ENCODE data around the gene ADGRG1.

ADGRG1 gene

DNA sequence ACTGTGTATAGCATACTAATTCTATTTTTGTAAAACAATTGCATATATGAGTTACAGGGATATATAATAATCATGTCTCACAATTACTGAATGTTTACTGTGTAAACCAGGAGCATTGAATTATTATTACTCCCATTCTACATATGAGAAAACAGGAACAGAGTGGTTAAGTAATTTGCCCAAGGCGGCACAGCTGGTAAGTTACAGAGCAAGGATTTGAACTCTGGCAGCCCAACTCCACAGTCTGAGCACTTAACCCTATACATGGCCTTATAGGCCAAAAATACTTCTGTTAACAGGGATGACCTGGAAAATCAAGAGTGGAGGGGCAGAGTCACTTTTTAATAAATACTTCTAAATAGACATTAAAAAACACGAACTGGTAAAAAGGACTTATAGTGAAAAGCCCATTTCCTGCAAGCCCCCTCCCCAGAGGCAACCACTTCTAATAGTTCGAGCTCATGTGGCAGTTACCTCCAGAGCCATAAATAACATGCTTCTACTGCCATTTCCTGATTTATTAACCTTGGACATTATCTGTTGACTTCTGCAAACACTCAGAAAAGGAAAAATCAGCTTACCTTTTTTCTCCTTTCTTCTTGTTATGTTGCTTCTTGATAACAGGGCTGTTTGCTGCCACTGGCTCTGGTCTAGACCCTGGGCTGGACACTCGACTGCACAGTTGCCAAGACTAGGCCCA is 22.1 kb upstream of the ADGRG1 start:
- DNase-seq = no peak

DNA sequence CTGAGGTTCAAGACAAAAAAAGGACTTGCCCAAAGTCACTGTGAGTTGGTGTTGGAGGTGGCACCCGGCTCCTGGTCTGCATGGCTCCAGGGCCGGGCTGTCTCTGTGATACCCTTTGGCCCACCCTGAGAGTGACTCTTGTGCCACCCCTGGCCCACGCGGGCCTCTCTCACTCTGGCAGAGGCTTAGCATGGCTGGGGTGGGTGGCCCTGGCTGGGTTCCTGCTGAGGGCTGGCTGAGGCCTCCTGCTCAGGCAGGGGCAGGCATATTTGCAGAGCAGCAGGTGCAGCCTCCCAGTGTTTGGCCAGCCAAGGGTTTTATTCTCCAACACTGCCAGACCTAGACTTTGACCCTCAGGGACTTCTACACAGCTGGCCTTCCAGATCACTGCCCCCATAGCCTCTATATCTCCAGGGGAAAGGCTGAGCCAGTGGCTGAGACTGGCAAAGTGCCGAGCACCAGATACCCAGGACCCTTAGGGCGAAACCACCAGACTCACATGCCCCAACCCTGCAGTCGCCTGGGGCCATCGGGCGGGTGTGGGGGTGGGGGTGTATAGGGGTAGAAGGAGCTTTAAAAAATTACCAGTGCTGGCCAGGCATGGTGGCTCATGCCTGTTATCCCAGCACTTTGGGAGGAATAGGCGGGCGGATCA is 21.5 kb upstream of the ADGRG1 start:
- no peak for DNase-seq

DNA sequence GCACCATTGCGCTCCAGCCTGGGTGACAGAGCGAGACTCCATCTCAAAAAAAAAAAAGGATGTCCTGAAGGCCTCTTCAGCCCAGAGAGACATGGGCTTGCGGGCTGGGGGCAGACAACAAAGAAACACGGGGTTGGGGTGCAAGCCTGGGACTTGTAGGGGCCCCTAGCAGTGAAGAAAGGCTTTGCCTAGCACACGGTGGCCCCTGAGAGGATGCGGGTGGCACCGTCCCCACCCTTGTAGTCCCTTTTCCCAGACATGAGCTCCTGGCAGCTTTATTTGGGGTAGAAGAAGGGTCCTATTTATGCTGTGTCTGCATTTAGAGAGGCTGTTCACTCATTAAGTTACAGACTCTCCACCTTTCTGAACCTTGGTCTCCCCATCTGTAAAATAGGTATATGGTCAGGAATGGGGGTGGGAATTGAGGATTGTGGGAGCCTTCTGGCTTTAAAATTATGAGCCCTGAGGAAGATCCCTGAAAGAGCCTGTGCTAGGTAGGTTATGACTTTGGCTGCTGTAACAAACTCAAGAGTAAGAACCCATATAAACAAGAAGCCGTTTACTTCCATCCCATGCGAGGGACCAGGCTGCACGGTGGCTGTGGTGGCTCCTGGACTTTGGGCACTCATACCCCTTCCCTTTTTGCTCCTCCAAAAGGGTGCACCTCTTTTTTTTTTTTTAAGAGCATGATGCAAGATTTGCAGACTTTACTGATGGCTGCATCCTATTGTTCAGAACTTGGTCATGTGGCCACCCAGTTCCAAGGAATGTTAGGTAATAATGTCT is 20.6 kb upstream of the ADGRG1 start:
- no peak for DNase-seq

DNA sequence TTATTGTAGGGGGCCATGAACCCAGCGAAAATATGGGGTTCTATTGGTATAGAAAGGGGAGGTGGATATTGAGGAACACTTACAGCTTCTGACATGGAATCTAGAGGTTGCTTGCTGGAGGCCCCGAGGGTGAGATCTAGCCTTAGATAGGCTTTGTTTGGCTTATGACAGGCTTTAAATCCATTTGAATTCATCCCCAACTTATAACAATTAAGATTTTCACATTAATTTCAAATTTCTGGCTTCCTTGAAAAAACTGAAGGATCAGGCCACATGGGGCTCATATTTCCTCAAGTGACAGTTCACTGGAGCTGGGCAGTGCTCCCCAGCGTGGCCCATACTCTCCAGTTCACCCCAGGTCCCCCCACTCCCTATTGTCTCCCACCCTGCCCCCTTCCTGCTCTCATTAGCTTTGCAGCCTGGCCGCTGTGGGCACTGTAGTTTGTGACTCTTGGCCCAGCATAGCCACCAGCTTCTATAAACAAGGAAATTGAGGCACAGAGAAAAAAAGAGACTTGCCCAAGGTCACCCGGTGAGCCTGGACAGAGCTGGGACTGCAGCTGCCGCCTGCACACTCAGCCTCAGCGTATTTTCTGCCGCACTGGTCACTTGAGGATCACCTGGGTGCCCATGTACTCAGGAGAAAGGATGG is 19.8 kb upstream of the ADGRG1 start:
- no peak for DNase-seq

DNA sequence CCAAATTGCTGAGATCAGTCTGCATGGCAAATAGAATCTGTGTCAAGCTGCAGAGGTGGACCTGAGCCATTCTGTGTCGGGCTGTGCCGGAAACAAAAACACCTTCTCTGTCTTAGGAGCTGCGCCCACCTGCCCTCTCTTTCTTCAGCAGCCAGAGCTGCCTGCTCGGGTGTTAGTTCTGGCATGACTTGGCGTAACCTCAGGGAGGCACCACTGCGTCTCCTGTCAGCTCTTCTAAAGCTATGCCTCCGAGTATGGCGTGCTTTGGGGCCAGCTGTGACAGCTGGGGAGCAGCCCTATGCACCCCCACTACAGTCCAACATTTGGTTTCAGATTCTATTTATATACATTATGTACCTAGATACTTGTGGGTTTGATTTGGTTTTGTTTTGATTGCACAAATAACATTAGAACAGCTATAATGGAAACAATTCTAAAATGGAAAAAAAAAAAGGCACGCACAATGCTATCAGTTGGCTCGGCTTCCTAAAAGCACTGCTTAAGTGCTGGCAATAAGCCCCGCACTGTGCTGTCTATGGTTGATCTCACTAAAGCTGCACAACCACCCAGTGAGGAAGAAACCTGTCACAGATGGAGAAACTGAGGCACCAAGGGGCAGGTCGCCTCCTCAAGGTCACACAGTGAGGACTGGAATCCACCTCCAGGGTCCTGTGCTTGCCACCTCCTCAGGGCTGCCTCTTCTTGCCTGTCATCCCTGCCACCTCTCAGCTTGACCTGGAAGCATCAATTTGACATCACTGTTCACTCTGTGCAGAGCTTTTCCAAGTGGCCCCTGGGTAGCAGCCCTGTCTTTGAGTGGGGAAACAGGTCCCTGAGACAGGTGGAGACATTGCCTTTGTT is 18.7 kb upstream of the ADGRG1 start:
- DNase-seq = peak; percentile 42

DNA sequence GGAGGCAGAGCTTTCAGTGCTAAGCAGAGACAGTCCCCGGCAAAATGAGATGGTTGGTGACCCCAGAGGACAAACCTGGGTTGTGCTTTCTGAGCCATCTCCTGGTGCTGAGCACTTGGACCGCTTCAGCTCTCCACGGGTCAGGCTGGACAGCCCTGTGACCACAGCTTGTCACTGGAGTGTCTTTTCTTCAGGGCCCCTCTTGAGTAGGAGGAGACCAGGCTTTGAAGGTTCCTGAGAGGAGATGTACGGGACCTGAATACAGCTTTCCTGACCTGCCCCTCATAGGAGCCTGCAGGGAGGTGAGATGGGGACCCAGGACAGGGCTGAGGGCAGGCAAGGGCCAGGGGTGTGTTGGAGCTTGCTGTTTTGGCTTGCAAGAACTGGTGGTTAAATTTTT is 17.8 kb upstream of the ADGRG1 start:
- peak; percentile 30 for DNase-seq

DNA sequence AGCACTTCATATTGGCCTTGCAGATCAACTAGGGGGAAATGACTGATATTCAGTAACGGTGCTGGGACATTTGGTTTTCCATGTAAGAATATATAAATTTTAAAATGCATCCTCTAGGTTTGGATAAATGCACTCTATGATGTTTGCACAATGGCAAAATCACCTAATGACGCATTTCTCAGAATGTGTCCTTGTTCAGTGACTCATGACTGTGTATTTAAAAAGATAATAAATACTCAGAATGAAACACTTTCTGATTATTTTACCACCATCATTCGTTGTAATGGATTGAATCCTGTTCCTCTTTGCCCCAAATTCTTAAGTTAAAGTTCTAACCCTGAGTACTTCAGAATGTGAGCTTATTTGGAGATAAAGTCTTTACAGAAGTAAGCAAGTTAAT is 17.2 kb upstream of the ADGRG1 start:
- no peak for DNase-seq

DNA sequence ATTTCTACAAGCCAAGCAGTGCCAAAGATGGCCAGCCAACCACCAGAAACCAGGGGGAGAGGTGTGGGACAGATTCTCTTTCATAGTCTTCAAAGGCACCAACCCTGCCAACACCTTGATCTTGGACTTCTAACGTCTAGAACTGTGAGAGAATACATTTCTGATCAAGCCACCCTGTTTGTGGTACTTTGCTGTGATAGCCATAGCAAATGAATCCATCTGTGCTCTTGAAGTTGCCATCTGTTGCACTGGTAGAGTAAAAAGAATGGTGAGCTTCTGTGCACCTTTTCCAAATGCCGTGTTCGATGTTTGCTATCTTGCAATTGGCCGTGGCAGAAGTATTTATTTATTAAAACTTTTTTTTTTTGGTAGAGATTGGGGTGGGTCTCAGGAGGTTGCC is 16.7 kb upstream of the ADGRG1 start:
- DNase-seq = peak; percentile 10

DNA sequence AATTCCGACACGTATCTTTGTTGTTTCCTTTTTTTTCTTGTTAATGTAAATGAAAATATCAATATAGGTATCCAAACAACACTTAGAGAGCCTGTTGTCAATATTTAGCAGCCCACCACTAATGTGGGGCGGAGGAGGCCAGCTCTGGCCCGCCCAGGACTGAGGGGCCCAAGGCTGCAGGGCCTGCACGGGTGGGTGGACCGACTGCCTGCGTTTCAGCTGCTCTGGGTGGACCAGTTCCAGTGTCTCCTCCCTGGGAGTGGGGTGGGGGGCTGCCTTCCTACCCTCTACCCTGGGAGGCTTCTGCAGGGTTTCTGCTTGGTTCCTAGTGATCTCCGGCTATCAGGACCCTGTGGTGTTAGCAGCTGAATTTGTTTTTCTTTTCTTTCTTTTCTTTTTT is 15.9 kb upstream of the ADGRG1 start:
- peak; percentile 33 for DNase-seq

DNA sequence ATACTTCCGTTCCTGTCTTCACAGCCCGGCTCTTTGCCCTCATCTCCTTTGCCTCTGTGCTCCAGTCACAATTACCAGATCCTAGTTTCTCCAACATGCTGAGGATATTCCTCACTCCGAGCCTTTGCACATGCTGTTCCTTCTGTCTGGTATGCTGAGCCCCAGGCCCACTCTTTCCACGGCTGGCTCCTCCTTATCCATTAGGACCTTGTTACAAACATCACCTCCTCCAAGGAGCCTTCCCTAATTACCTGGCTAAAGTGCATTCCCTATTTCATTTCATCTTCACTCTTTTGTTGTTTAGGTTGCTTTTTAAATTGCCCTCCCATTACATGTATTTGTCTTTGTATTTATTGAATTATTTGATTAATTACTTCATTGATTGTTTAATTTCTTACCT is 14.9 kb upstream of the ADGRG1 start:
- no peak for DNase-seq

DNA sequence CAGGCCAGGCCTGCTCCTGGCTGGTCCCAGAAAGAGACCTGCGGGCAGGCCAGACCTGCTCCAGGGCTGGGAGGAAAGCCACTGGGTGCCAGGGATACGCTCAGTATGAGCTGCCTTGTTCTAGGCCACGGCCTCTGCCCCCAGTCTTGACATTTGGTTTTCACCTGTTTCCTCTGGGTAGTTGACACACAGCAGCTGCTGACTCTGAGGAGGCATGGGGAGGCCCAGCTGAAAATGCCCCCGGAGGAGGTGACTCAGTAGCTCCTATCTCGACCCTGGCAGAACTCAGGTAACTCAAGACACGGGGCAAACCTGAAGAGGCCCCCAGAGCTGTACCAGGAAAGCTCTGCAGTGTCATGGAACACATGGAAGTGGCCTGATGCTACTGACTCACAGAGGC is 13.9 kb upstream of the ADGRG1 start:
- peak; percentile 30 for DNase-seq

DNA sequence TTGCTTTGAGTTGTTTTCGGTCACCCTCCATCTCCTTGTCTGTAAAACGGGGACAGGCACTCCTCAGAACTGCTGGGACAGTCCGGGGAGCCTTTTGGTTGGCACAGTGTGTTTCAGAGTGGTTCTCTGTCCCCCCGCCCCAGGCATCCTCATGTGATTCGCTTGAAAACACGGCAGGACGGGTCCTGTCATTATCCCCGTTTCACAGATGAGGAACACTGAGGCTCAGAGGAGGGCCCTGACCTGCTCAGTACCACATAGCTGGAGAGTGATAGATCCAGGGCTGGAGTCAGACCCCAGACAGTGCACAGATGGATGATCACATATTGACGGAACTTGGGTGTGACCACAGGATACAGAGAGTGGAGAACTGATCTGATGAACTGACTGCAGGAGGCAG is 13.5 kb upstream of the ADGRG1 start:
- no peak for DNase-seq

DNA sequence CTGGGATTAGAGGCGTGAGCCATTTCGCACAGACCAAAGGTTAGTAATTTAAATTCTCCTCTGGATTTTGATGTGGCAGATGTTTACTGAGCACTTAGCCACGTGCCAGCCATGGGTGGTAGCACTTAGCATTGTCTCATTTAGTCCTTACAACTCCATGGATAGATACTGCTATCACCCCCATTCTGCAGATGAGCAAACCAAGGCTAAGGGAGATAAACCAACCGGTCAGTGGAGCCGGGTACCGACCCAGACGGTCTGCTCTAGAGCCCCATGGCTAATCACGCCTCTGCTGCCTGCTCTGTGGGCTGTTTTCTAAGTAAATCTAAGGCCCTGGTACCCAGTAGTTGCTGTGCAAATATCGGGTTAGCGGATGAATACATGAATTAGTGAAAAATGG is 12.6 kb upstream of the ADGRG1 start:
- peak; percentile 30 for DNase-seq

DNA sequence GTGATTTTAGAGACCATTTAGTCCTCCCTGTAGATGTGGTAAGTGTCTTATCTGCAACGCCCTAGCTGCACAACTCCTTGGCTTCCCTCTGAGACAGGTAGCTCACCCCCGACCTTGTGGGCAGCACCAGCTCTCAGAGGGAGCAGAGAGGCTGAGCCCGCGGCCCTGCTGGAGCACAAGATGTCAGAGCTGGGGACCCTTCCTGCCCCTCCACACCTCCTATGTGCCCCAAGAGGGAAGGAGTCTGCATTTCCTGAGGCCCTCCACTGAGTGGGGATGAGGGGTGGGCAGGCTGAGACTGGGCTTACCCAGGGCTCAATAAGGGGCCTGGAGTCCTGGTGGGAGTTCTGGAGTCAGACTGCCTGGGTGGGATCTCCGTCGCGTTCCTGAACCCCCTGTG is 12.2 kb upstream of the ADGRG1 start:
- peak; percentile 16 for DNase-seq

DNA sequence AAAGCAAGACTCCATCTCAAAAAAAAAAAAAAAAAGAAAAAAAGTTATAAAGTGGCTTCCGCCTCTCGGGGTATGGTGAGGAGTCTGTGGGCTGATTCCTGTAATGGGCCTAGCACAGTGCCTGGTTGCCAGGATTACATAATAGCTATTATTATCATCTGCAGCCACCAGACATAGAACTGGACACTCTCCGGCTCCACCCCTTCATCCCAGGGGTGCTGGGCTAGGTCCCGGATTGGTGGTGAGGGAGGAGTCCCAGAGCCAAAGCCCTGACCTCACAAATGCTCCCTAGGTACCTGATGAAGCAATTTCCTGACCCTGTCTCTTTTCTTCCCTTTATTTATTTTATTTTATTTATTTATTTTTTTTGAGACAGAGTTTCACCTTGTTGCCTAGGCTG is 11.6 kb upstream of the ADGRG1 start:
- DNase-seq = peak; percentile 20

DNA sequence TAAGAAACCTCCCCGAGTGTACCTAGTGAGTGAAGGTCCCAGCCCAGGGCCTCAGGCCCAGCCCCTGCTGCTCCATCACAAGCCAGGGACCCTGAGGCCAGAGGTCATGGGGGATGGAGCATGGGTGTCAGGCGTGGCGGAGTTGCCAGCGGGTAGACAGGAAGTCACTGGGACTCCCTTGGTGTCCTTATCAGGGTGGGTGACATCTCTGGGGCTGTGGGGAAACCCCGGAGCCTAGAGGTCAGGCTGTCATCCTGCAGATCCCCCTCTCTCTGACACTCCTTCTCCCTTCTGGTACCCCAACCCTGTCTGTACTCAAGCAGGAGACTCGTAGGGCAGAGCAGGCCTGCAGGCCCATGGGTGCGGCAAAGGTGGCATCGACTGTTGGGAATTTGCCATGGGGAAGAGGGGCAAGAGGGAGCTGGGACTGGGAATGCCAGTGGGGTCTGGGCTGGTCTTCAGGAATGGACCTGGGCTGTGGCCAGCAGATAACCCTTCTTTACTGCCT is 10.8 kb upstream of the ADGRG1 start:
- peak; percentile 23 for DNase-seq

DNA sequence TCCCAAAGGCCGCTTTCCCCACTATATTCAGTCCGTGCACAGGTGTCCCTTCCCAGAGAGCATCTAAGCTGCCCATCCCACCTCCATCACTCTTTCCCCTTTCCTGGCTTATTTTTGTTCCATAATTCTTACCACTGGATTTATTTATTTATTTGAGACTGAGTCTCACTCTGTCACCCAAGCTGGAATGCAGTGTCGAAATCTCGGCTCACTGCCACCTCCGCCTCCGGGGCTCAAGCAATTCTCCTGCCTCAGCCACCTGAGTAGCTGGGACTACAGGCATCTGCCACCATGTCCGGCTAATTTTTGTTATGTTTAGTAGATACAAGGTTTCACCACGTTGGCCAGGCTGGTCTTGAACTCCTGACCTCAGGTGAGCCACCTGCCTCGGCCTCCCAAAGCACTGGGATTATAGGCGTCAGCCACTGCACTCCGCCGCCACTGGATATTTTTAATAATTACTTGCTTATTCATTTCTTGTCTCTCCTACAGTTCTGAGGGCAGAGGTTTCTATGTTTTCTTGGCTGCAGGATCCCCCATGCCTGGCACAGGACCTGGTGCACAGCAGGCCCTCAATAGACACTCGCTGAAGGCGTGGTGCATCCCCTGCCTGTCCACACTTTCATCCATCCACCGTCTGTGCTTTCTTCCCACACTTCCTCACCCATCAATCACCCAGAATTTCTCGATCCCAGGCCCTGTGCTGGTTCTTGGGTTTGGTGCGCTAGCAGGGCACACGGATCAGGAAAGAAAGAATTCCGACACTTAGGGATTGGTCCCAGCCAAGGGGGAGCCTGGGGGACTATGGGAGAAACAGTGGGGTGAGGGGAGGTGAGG is 9.9 kb upstream of the ADGRG1 start:
- DNase-seq = peak; percentile 22

DNA sequence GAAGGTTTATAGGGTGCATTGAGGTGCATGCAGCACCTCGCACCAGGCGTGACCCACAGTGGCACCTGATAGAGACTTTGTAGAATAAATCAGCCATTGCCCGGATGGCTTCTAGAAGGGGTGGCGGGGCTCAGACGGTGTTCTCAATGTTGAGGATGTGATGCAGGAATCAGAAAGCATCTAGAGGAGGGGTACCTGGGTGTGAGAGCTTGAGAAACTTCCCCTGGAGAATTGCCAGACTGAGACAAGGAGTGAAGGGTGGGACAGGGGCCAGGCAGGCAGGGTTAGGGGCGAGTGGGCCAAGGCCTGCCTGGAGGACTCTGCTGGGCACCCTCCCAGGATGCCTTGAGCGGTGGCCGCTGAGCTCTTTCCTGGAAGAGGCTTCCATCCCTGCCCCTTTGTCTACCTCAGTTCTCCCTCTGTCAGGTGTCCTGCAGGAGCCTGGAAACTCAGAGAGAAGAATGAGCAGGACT is 9.3 kb upstream of the ADGRG1 start:
- peak; percentile 20 for DNase-seq

DNA sequence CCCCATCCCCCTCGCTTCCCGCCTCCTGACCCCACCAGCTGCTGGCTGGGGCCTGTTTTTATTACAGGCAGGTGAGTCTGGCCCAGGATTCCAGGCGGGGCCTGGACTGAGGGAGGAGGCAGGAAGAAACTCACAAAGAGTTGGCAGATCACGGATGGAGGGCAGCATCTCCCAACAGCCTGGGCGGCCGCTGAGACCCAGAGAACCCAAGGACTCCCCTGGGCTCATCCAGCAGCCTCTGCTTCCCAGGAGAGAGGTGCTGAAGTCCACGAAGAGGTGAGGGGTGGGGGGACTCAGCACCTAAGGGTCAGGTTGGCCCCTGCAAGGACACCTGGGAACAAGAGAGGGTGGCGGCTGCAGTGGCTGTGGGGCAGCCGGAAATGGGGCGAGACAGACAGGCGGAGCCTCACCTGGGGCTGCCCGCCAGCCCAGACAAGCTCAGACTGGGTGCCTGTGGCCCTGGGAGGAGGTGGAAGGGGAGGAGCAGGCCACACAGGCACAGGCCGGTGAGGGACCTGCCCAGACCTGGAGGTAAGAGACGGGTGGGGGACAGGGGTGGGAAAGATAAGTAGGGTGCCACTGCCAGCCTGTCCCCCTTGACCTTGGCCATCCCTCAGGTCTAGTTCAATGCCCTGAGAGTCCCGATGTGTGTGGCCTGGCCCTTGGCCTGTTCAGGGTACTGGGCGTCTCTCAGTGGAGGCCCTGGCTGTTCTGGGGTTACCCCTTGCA is 8.7 kb upstream of the ADGRG1 start:
- peak; percentile 37 for DNase-seq
